Astrocyte of the cerebellum (primary cell): Measurements from ENCODE around the gene RNF175.

Source experiments
- DNase-seq: peaks from one replicate; pipeline ENCODE4 v3.0.0-alpha.2; 2011; ENCODE audit warnings: low read depth
- H3K4me3 ChIP-seq: 2 replicates; pipeline ENCODE4 v1.5.1; 2011; ENCODE audit warnings: mild to moderate bottlenecking, low read depth, low read length, moderate library complexity
- in situ Hi-C: cut with HindIII; loops from 2 replicates; pipeline ENCODE4 v1.10.0; 2017; ENCODE audit warnings: low sequenced_read_pairs
- TF ChIP-seq, protein P1 (sequence below): IDR thresholded peaks from 2 replicates; pipeline ENCODE4 v1.5.1; 2012; ENCODE audit warnings: low read length, low read depth, moderate library complexity, mild to moderate bottlenecking; ENCODE audit errors: missing control alignments

RNF175 gene

DNA sequence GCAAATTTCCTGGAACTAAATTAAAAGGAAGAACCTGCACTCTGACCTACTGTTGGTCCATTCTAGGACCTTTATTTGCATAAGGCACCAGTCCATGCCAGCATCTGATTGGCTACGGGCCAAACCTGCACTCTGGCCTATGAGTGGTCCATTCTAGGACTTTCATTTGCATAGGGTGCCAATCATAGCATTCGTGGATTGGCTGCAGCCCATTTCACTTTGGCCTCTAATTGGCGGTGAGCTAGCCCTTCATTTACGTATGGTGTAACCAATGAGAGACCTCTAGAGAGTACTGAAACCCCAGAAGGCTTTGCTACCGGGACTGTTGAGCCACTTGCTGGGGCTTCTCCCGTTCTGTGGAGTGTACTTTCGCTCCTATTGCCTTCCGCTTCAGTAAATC is 6.1 kb upstream of the RNF175 start:
- in situ Hi-C loops, result no loop called here
- TF ChIP-seq, protein P1, sequence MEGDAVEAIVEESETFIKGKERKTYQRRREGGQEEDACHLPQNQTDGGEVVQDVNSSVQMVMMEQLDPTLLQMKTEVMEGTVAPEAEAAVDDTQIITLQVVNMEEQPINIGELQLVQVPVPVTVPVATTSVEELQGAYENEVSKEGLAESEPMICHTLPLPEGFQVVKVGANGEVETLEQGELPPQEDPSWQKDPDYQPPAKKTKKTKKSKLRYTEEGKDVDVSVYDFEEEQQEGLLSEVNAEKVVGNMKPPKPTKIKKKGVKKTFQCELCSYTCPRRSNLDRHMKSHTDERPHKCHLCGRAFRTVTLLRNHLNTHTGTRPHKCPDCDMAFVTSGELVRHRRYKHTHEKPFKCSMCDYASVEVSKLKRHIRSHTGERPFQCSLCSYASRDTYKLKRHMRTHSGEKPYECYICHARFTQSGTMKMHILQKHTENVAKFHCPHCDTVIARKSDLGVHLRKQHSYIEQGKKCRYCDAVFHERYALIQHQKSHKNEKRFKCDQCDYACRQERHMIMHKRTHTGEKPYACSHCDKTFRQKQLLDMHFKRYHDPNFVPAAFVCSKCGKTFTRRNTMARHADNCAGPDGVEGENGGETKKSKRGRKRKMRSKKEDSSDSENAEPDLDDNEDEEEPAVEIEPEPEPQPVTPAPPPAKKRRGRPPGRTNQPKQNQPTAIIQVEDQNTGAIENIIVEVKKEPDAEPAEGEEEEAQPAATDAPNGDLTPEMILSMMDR, result no peak
- no peak for DNase-seq
- no peak overlapping the region for H3K4me3 ChIP-seq

DNA sequence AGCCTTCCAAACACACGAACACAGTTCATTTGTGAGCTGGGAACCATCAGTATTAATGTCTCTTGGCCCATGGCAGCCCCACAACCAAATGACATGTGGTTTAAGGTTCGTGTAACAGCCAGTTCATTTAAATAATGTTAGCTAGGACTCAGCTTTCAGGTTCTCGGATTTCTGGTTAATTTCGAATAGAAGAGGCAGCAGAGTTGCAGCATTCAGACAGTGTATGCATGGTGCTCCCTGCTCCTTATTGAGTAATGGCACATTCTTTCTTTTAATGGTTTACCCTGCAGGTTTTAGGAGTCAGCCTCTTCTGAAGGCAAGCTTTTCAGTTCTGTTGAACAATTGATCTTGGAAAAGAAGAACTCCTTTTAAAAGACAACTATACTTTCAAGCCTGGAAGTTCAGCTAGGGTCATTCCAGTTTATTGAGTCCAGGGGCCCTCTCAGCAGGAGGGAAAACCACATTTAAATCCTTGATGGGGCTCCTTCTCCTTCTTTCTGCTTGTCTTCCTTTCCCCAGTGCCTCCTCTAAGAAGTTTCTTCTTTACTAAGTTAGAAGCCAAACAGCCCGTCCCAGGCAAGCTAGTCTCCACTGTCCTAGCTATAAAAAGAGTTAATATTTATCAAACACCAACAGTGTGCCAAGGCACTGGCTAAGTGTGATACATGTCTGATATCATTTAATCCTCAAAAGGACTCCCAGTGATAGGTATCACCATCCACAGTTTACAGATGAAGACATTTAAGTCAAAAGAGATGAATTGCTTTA is 5.0 kb upstream of the RNF175 start:
- DNase-seq, result peak; percentile 72
- in situ Hi-C loops, result no loop called here
- no peak overlapping the region for H3K4me3 ChIP-seq
- TF ChIP-seq, protein P1, result no peak

DNA sequence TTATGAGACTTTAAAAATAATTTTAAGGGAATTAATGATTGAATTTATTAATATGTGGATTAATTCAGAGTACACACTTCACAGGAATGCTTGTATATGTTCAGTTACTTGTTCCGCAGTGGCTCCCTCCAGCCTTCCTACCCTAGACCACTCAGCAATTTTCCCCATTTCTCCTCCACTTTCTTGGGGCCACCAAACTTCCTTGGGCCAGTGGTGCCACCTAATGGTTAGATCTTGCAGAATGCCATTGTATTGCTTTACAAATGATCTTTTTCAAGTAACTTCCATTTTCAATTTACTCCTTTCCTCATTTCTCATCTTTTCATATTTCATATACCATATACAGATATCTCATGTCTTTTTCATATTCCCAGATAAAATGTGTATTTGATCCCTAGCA is 3.6 kb upstream of the RNF175 start:
- TF ChIP-seq, protein P1, result peak; percentile 23
- DNase-seq, result no peak
- in situ Hi-C loops, result no loop called here
- H3K4me3 ChIP-seq, result no peak overlapping the region

DNA sequence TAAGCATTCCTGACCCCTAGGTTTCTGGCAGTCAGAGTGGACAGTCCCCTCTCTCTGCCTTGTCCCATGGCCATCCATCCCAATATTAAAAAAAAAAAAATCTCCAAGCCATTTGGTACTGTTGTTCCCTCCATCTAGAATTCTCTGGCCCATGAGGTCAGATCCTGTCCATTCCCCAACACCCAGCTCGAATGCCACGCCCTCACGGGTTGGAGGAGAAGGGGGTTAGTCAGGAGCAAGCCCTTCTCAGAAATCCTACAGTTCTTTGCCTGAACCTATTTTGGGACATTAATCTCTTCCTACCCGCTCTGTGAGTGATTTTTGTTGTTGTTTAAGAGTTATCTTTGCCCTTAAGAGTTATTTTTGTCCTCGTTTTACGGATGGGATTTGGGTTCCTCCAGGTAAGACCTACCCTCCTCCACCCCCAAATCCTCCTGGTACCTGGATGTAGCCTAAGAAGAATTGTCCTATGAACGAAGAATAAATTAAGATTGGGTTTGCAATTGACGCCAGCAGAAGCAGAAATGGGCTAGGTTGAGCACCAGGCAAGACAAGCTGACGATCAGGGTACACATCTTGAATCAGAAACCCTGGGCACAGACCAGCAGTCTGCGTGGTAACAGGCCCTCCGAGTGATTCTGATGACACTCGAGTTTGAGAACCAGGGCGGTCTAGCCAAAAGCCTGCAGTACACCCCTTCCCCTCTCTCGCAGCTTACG is 977 bp downstream of the RNF175 start:
- peak overlapping the region; percentile 48 for H3K4me3 ChIP-seq
- DNase-seq, result no peak
- in situ Hi-C loops, result no loop called here
- TF ChIP-seq, protein P1, result no peak

DNA sequence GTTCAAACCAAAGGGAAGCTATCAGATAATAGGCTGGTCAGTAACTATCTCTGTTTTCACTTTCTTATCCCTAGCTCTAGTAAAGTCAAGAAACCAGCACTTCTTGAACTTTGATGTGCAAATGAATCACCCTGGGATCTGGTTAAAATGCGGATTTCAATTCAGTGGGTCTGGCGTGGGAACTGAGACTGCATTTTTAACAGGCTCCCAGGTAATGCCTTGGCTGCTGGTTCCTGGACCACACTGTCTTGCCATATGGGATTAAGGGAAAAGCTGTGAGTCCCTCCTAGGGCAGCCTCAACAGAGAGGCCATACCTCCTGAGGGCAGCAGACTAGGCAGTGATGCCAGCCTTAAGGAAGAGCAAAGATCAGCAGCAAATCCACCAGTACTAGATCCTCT is 1.7 kb downstream of the RNF175 start:
- no peak for DNase-seq
- in situ Hi-C loops, result no loop called here

DNA sequence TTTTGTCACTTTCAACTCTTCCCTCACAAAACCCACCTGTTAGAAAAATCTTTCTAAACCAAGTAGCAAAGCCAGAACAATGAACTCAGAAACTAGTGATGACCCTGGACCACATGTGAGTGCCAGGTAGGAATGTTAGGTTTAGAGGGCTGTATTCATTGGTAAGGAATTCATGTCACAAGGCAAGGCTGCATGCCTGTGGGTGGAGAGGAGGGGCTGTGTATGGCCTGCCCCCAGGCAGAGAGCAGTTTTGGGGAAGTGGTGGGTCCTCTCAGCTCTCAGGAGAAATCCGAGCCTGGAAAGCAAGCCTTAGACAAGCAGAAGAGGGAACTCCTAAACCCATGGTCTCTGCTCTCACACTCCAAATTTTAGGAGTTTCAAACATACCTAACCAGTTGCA is 2.4 kb downstream of the RNF175 start:
- DNase-seq, result no peak
- in situ Hi-C loops, result no loop called here
- no peak overlapping the region for H3K4me3 ChIP-seq
- TF ChIP-seq, protein P1, result no peak

More for the DNA sequence above, 1.7 kb downstream of the RNF175 start:
- H3K4me3 ChIP-seq, result no peak overlapping the region
- TF ChIP-seq, protein P1, result no peak
